GM18505 (cell line): ENCODE measurements around the gene MOCOS.

ENCODE experiments used
- ATAC-seq: cut with Tn5 transposase; IDR thresholded peaks from one replicate; pipeline ENCODE4 v1.9.1; 2021; ENCODE audit not compliant: unreplicated experiment
- POLR2A ChIP-seq: IDR thresholded peaks from 4 replicates; pipeline ENCODE4 v1.6.1; 2011; ENCODE audit warnings: borderline replicate concordance; ENCODE audit not compliant: insufficient read depth, insufficient read length; ENCODE audit errors: extremely low read depth

MOCOS gene

GRCh38 chr18:36287653-36288052 is 100.4 kb downstream of the MOCOS start:
- no peak for TF ChIP-seq POLR2A
- ATAC-seq = no peak

- no peak for TF ChIP-seq POLR2A
- ATAC-seq = no peak
Measured at GRCh38 chr18:36288689-36289088, 101.4 kb downstream of the MOCOS start.

DNA sequence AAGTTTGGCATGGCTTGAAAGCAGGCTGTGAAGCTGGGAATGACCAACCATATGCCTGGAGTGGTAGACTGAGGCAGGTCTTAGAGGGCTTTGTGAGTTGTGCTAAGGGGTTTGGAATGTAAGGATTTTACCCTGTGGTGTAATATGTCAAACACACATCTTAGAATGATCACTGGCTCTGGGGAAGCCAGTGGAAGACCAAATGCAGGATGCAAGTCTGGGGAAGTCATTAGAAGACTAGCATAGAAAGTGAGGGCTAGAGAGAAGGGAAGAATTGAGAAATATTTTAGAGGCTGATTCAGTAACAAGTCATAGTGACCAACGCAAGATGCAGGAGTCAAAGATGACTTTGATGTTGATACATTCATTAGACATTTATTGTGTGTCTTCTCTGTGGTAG is 106.7 kb downstream of the MOCOS start:
- ATAC-seq = no peak
- no peak for TF ChIP-seq POLR2A

DNA sequence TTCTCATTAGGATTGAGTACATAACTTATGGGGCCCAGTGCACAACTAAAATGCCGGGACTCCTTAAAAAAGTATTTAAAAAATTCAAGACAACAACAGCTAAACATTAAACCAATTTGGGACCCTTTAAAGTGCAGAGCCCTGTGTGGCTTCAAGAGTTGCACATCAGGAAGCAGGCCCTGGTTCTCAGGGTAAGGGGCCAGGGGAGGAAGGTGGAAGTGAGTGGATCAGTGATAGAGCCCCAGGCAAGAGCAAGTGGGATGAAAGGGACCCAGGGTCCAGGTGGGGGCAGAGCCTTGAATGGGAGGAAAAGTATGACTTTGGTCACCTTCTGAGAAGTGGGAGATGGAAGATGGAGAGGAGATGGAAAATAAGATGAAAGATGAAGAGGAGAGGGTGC is 107.9 kb downstream of the MOCOS start:
- TF ChIP-seq POLR2A = no peak
- ATAC-seq = no peak

- ATAC-seq = no peak
- no peak for TF ChIP-seq POLR2A
Measured at GRCh38 chr18:36295880-36296301, 108.6 kb downstream of the MOCOS start.

GRCh38 chr18:36296650-36297416 is 109.5 kb downstream of the MOCOS start:
- no peak for TF ChIP-seq POLR2A
- peak; percentile 23 for ATAC-seq

DNA sequence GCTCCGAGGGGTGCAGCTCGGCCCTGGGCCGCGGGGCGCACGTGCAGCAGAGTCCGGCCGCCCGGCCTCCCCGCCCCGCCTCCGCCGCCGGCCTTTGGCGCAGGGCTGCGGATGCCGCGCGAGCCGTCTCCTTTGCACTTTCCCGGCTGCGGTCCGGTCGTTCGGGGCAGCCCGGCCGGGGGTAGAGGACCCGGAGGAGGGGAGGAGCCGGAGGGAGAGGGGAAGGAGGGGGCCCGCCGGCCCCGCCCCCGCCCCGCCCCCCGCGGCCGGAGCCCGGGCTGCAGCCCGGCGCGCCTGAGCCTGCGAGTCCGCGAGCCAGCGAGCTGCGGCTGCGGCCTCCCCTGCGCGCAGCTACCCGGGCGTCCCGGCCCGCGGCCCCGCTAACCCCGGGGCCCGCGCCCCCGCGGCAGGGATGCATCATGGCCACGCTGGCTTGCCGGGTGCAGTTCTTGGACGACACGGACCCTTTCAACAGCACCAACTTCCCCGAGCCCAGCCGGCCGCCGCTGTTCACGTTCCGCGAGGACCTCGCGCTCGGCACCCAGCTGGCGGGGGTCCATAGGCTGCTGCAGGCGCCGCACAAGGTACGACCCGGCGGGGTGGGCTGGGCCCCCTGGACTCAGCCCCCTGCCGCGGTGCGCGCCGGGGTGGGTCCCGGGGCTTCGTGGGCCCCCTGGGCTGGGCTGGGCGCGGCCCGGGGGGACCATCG is 110.3 kb downstream of the MOCOS start, which contains the start of gene FHOD3:
FHOD3 (plus strand) TSS at position 297 of the 709 bp plus-strand sequence; CDS start at position 420, 123 bp downstream.
- TF ChIP-seq POLR2A = no peak
- peak; percentile 51 for ATAC-seq

- peak; percentile 29 for ATAC-seq
- no peak for TF ChIP-seq POLR2A
Measured at GRCh38 chr18:36298126-36298741, 110.9 kb downstream of the MOCOS start.

DNA sequence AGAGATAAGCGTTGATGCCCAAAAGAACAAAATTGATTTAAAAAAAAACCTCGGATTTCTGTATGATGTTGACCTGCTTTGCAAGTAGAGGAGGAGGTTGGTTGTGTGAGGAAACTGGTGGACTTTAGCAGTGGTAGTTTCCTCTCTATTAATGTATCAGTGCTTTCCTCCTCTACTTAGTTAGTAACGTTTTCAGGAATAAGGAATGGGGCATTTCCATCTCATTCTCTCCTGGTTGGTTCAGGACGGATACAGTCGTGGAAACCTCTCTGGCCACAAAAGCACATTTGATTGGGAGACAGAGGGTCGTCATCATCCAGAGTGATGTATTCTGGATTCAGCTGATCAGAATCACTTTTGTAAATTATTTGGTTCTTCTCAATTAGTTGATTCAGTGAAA is 111.7 kb downstream of the MOCOS start:
- ATAC-seq = no peak
- TF ChIP-seq POLR2A = no peak

DNA sequence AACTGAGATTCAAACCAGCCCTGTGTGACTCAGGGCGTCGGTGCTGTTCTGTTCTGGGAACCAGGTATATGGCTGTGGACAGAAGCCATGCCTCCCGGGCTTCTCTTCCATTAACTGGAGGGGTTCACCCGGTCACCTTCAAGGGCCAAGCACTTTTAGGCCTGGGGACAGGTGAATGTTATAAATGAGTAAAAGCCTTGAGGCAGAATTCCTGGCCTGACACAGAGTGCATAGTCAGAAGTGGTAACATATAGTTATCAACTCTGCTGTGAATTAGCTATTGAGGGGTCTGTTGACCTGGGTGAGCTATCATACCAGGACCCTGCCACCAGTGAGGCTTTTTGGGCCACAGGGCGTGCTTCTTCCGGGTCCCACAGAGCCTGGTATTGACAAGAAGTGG is 112.9 kb downstream of the MOCOS start:
- no peak for TF ChIP-seq POLR2A

DNA sequence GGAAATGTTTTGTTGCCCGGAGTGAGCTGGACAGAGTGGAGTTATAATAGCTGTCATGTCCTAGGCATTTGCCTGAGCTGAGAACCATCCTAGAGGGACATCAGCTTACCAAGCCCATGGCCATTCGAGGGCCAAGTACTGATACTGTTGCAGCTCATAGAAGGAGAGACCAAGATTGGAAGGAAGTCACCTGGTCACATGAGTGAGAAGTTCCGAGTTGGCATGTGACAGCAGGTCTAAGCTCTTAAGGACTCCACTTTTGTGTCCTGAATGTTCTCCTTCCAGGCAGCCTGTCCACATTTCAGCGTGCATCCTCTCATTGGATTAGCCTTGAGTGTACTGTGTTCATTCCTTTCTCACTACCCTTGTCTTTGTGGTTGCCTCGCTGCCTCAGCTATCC is 114.6 kb downstream of the MOCOS start:
- no peak for ATAC-seq
- no peak for TF ChIP-seq POLR2A

More for the DNA sequence above, 112.9 kb downstream of the MOCOS start:
- ATAC-seq = no peak

DNA sequence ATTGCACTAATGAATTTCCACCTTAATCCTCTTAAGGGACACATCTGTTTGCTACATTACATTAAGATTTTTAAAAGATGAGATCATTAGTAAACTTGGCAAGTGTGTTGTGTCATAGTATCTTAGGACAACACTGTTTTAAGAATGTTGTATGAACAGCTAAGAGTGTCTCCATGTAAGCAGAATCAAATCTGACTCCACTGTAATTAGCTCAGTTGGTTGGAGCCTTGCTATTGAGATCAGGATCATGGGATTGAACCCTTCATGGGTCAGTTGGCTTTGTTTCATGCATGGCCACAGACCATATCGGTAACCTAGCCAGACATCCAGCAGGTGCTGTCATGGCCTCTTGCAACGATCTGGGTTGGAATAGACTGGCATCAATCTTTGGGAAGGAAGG is 115.4 kb downstream of the MOCOS start:
- no peak for ATAC-seq
- TF ChIP-seq POLR2A = no peak

- no peak for TF ChIP-seq POLR2A
- ATAC-seq = no peak
Measured at GRCh38 chr18:36303211-36303844, 116.0 kb downstream of the MOCOS start.

GRCh38 chr18:36304723-36305122 is 117.4 kb downstream of the MOCOS start:
- TF ChIP-seq POLR2A = no peak
- no peak for ATAC-seq

GRCh38 chr18:36305375-36305774 is 118.1 kb downstream of the MOCOS start:
- no peak for TF ChIP-seq POLR2A
- no peak for ATAC-seq
